Measurements from ENCODE around the gene SALL2. TPM values are rescaled to one million over a fixed set of nuclear protein-coding genes. Genes with fewer than 3 reads are reported as not detected.
A peak's percentile ranks its signal among the peaks of the same experiment; 100 is the strongest.

SALL2 gene
- total RNA-seq, 1 experiment from 2014 or later, result 15.3 TPM

DNA sequence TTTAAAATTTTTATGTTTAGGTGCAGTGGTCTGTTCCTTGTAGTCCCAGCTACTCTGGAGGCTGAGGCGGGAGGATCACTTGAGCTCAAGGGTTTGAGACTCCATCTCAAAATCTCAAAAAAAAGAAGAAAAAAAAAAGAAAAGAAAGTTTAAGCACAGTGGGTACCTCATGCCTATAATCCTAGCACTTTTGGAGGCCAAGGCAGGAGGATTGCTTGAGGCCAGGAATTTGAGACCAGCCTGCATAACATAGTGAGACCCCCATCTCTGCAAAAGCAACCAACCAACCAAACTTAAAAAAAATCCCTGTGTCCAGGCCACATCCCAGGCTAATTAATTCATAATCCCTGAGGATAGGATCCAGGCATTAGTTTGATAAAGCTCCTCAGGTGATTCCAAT is 3.4 kb upstream of the SALL2 start:
- in situ Hi-C loops (cut with HindIII; ENCODE audit: low sequenced_read_pairs), result no loop called here
- no peak for DNase-seq (ENCODE audit: low spot score)

DNA sequence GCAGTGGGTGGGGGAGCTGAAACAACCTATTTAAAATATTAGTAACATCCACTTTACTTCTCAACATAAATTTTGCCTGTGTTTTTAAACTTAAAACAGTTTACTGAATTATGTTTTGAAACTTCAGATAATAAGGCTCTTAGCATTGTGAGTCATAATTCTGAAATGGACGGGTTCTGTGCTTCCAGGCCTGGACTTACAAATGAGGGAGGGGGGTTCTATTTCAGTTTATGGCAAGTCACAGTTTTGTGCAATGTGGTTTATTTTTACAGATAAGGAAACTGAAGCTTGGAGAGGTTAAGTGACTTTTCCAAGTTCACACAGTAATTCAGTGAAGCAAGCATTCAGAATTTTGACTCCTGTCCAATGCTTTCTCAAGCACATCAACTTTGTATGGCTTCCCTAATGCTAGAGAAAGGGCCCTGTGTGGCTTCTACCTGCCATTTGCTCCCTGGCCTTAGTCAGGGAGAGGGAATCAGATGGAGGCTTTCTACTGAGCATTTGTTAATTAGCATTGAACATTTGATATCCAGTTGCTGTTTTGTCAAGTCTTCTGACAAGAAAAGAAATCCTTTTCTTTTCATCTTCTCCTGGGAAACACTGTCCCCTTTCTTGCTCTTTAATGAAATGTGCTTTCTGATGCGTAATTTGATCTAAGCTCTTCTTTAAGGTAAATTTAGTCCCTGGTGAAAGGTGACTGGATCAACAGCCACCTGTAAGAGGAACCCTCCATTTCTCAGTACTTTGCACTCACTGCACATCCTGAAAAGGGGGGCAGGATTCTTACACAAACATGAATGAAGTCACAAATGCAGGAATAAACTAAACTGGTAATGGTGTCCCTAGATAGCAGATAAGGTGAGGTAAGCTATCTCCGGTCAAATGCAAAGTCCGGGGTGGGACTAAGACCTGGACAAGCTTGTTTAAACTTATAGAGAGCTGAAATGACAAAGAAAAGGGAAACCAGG is 2.5 kb upstream of the SALL2 start:
- in situ Hi-C loops (cut with HindIII; ENCODE audit: low sequenced_read_pairs), result no loop called here
- no peak for DNase-seq (ENCODE audit: low spot score)

DNA sequence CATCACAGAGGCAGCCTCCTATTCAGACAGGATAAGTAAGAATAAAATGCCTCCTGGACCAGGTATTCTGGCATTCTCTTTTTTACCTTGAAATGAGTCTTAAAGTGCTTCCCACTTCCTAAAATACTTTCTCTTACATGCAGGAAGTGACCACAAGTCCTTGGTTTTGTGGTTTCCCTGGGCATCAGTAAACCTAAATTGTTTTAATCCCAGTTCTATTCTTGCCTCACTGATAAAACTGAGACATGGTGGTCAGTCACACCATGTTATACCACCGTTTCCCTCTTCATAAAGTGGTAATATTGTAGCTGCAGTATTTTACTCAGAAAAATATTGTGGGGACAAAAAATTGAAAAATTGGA is 1.2 kb upstream of the SALL2 start:
- in situ Hi-C loops (cut with HindIII; ENCODE audit: low sequenced_read_pairs), result no loop called here
- DNase-seq (ENCODE audit: low spot score), result no peak

DNA sequence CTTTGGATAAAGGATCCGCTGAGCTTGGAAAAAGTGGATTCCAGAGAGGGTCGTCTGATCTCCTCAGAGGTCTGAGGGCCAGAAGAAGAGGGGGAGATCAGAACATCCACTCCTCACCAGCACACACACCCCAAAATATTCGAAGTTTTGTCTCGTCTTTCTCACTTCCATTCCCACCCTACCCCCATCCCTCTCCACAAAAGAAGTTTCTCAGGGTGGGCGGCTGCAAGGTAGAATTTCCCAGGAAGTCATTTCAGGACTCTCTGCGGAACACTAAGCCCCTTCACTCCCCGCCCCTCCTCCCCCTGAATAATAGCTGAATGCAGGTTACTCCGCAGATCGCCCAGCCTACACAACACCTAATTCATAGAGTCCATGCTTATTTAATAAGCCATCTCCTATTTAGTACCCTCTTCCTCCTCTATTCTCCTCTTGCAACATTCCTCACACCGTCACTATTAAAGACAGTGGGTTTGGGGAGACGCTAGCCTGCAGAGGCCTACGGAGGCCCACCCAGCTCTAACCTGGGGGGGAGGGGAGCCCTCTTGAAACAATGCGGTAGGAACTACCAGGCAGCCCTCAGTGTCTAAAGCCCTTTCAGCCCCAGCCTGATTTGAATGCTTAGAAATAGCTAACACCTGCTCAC is 649 bp upstream of the SALL2 start:
- in situ Hi-C loops (cut with HindIII; ENCODE audit: low sequenced_read_pairs), result no loop called here

DNA sequence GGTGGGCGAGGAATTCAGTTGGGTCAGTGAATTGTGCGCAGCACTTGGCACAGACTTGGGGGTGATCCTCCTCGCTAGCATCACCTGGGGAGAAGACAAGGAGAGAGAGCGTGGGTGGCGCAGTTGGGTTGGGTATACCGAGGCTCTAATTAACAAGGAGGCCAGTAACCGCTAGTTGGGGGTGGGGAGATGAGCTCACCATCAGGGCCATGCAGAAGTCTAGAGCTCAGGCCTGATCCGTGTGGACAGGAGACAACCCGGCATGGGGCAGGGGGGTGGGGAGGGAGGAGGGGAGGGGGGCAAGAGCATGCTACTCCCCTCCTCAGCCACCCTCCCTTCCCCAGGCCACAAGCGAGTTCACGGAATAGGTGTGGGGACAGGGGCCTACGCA is 580 bp downstream of the SALL2 start:
- peak; percentile 79 for DNase-seq (ENCODE audit: low spot score)

More for the DNA sequence above, 649 bp upstream of the SALL2 start:
- peak; percentile 61 for DNase-seq (ENCODE audit: low spot score)

DNA sequence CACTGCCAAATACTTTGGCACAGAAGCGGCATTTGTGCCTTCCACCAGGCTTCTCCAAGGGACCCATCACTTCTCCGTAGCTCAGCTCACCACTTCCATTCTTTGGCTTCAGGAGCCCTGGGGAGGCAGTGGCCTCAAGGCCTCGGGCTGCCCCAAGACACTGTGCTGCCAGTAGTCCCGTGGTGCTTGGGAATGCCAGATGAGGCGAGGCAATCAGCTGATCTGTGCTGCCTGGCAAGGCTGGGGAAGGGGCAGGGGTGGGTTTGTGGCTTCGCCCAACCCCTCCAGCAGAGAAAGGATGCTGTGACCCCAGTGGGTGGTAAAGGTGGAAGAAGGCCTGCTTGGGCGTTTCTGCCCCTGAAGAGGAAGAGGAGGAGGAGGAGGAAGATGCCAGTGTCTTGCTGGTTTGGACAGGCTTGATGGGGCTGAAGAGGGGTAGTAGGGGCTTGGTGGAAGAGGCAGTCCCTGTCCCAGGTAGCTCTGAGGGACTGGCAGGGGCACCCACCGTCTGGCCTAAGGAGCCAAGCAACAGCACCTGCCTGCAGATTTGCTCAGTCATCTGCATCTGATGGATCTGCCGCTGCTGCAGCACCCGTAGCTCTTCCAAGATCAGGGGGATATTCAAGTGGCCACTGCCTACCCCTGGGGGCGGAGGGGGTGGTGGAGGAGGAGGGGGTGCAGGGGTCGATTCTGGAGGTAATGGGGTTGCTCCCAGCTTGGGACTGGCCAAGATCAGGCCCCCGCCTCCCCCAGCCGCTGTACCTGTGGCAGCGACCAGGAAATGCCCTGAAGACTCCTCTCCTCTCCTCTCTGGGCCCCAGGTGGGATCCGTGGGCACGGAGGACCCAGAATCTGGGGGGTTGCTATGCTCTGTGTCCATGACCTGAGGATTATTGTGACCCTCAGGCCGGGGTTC is 1.3 kb downstream of the SALL2 start:
- no peak for DNase-seq (ENCODE audit: low spot score)
- in situ Hi-C loops (cut with HindIII; ENCODE audit: low sequenced_read_pairs), result no loop called here

More for the DNA sequence above, 580 bp downstream of the SALL2 start:
- in situ Hi-C loops (cut with HindIII; ENCODE audit: low sequenced_read_pairs), result no loop called here

DNA sequence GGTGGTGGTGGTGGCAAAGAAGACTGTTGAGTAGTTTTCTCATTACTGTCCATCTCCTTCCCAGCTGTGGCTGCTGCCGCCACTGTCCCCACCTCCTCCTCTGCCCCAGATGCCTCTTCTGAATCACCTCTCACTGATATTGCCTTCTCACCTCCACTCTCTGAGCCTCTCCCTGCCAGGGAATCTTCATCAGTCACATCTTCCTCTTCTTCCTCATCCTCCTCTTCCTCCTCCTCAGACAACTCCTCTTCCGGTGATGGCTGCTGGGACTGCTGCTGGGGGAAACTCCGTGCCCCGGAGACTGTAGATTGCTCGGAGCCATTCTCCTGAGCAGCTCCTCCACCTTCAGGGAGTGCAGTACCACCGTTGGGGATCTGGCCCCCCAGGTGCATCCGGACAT is 2.9 kb downstream of the SALL2 start:
- in situ Hi-C loops (cut with HindIII; ENCODE audit: low sequenced_read_pairs), result no loop called here
- DNase-seq (ENCODE audit: low spot score), result no peak

DNA sequence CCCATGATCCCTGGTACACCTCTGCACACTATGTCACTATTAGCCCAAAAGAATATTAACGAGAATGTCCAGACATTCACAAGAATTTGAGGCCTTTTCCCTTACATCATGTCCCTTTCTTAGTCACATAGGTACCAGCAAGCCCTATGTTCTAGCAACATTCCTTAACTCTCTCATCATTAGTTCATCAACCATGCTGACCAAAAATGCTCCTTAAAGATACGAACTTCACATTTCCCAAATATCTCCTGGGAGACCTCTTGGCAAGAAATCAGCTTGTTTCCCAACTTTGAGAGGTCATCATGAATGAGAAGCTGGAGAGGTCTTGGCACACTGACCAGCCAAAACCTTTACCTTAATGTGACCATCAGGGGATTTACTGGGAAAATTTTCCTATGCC is 4.6 kb downstream of the SALL2 start:
- in situ Hi-C loops (cut with HindIII; ENCODE audit: low sequenced_read_pairs), result no loop called here
- DNase-seq (ENCODE audit: low spot score), result no peak

DNA sequence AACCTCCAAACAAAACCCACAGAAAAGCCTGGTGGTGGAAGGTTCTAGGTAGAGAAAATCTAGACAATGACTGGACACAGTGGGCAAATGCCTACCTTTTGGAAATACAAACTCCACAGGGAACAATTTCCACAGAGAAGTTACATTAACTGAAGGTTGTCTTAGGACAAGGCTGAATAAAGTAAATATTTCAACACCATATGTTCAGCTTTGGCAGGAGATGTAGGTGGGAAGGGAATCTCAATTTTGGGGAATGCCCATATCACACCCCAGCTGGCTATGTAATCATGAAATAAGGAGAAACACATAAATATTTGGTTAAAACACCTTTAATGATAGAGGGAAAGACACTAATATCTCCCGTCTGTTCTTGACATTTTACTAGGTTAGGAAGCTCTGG is 5.4 kb downstream of the SALL2 start:
- in situ Hi-C loops (cut with HindIII; ENCODE audit: low sequenced_read_pairs), result no loop called here
- DNase-seq (ENCODE audit: low spot score), result no peak

DNA sequence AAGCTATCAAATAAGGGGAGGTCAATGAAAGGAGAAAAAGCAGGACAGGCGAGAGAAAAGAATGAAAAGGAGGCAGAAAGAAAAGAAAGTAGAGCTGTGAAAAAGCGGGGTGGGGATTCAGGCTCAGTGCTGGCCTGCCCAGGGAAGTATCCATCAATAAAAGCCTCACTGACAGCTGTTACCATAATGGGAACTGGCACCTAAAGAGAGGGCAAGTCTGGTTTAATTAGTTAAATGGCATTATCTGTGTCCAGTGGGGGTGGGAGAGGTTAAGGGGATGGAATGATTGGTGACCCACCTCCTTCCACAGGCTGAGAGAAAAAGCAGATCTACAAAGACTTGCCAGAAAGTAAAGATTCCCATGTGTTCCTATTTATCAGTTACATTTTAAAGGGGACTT is 7.4 kb downstream of the SALL2 start:
- DNase-seq (ENCODE audit: low spot score), result no peak
- in situ Hi-C loops (cut with HindIII; ENCODE audit: low sequenced_read_pairs), result no loop called here

DNA sequence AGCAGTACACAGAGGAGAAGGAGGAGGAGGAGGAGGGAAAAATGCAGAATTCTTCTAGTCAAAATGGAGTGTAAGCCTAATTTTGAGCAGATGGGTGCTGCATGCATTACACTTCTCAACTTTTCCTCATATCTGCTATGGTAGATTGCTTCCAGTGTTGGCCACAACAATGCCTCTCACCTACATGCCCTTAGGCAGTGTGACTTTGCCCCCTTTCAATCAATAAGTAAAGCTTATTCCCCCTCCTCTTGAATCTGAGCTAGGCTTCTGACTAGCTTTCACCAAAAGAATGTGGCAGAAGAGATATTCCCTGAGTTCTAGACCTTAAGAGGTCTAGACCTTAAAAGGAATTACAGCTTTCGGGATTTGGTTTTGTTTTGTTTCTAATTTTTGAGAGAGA is 11.8 kb downstream of the SALL2 start:
- in situ Hi-C loops (cut with HindIII; ENCODE audit: low sequenced_read_pairs), result no loop called here
- DNase-seq (ENCODE audit: low spot score), result no peak

DNA sequence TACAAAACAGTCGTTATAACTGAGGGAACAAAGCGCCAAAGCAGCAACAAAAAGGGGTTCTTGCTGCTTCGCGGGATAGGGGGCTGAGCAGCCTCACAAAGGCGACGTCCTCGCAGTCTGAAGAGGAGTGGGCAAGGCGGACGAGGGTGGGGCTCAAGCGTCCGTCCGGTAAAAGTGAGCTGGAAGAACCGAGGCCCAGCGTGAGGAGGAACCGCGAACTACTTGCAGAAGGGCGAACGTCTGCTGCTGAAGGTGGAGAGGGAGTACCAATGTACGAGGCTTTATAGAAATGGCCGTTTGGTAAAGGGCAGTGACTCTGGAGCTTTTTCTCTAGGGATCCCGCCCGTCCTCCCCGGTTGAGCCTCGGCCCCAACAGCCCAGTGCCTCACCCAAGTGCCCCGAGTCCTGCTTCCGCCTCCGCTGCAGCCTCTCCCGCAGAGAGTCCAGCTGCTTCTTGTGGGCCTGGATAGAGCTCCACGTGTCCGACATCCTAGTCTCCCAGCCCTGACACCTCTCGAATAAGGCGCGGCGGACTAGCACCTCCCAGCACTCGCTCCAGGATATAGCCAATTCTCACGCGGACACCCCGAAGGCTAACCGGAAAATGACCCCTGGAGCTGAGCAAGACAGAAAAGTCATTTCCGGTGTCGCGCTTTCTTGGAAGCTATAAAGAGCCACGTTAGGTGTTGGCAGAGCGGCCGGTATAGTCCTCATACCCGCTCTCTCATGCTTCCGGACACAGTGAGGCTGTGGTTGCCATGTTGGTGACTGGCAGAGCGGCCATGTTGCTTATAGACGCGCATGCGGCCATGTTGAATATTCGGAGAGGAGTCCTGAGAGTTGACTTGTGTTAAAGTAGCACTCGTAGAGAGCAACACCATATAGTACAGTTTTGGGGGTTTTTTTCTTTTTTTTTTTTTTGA is 15.2 kb downstream of the SALL2 start, which contains the start of gene METTL3:
Gene METTL3 (minus strand): TSS at position 606 of the 923 bp plus-strand sequence. CDS start 117 bp downstream, at position 489.
- in situ Hi-C loops (cut with HindIII; ENCODE audit: low sequenced_read_pairs), result no loop called here
- peak; percentile 100 for DNase-seq (ENCODE audit: low spot score)

DNA sequence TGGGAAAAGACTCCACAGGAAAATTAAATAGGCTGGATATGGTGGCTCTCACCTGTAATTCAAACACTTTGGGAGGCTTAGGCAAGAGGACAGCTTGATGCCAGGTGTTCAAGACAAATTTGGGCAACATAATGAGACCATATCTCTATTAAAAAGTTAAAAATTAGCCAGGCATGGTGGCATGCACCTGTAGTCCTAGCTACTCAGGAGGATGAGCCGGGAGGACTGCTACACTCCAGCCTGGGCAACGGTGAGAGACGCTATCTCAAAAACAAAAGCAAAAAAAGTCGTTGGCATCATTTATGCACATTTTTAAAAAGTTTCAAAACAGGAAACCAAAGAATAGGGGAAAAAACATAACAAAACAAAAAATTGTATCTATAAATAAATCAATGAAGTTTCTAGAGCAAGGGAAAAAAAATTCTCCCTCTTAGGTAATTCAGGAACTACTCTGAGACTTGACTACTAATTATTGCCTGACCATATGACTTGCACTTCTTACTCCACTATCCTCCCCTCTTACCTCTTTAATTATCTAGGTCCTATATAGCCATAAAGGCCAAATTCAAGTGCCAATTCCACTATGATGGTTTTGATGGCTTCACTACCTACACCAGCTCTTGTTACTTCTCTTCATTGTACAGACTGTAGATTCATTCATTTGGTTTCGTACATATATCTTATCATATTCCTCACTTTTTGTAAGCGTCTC is 16.6 kb downstream of the SALL2 start:
- in situ Hi-C loops (cut with HindIII; ENCODE audit: low sequenced_read_pairs), result no loop called here

DNA sequence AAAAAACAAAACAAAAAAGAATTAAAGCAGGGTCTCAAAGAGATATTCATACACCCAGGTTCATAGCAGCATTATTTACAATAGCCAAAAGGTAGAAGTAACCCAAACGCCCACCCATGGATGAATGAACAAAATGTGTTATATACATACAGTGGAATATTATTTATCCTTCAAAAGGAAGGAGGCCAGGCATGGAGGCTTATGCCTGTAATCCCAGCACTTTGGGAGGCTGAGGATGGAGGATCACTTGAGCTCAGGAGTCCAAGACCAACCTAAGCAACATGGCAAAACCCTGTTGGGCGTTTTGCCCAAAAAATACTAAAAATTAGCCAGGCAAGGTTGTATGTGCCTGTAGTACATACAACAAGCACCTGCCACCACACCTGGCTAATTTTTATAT is 19.6 kb downstream of the SALL2 start:
- DNase-seq (ENCODE audit: low spot score), result no peak
- in situ Hi-C loops (cut with HindIII; ENCODE audit: low sequenced_read_pairs), result no loop called here

More for the DNA sequence above, 16.6 kb downstream of the SALL2 start:
- no peak for DNase-seq (ENCODE audit: low spot score)

DNA sequence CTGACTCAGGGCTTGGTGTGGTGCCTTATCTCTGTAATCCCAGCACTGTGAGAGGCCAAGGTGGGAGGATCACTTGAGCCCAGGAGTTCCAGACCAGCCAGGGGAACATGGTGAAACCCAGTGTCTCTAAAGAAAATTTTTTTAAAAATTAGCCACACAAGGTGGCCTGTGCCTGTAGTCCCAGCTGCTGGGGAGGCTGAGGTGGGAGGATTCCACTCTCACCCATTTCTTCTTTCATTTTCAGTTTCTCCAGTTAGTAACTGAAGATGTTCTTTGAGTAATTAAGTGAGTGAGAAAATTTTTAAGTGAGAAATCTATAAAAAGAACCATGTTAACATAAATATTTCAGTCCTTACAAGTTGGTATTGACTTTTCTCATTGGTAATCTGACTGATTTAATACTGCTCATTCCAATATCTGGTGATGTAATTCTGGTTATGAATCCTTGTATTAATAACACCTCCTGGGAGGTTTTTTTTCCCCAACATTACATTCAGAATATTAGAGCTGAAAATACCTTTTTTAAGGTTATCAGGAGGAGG is 21.1 kb downstream of the SALL2 start:
- in situ Hi-C loops (cut with HindIII; ENCODE audit: low sequenced_read_pairs), result no loop called here
- DNase-seq (ENCODE audit: low spot score), result no peak

DNA sequence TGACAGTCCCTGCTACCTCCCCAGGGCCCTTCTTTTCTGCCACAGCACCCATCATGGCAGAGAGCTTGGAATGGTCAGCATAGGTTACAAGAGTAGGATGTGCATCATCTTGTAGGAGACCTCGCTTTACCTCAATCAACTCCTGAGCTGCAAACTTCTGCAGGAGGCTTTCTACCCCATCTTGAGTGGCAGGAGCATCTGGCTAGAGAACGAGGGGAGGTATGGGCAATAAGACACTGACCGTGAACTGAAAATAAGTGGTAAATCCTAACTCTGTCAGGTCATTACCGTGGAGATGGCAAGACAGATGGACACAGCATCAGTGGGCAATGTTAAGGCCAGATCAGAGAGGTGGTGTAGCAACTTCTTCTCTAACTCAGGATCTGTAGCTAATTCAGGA is 22.8 kb downstream of the SALL2 start:
- in situ Hi-C loops (cut with HindIII; ENCODE audit: low sequenced_read_pairs), result no loop called here
- no peak for DNase-seq (ENCODE audit: low spot score)

DNA sequence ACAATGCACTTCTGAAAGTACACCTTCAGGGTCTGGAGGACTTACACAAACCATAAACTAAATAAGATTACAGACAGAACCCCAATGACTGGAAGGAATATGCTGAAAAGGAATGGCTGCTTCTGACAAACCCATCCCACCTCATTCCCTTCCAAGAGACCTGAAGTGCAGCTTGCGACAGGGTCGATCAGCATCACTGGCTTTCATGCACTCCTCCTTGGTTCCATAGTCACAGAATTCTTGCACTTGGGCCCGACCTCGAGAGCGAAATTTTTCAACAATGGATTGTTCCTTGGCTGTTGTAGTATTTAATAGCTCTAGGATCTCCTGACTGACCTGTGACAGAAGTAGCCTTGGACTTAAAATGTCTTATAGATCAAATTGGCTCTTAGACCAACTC is 24.6 kb downstream of the SALL2 start:
- in situ Hi-C loops (cut with HindIII; ENCODE audit: low sequenced_read_pairs), result no loop called here
- DNase-seq (ENCODE audit: low spot score), result no peak
